Measurements from ENCODE around the gene WWP2.
A peak's percentile ranks its signal among the peaks of the same experiment; 100 is the strongest.
"Not testable (repeated sequence)": the region's sequence is repeated elsewhere in the genome, so short reads cannot be mapped to it uniquely, and the experiment has no call there.

WWP2 gene

DNA sequence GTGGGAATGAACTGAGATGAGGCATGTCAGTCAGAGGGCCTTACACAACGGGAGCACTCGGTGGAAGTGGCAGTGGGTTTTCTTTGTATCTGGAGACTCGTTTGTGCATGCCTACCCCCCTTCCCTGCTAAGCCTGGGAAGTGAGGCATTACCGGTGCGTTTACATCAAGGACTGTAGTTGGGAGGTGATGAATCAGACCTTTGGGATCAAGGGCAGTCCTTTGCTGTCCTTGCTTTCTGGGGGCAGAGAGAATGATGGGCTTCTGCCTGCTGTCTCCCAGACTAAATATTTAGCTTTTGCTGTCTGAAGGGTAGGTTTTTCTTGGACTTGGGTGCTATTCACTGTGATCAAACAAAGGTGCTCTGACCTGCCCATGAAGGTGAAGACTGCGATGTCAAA is 83.0 kb downstream of the WWP2 start:
- no peak overlapping the region for H3K27ac ChIP-seq (ENCODE audit: low read depth, low read length)
- H2AFZ ChIP-seq (ENCODE audit: low read length, unreplicated experiment), result no peak overlapping the region
- H3K4me3 ChIP-seq (ENCODE audit: low read depth, low read length), result no peak overlapping the region
- H3K27me3 ChIP-seq (ENCODE audit: insufficient read depth, low read length), result no peaks in the 10 kb centered on the region
- H3K79me2 ChIP-seq (ENCODE audit: control insufficient read depth, insufficient read depth, low read length, unreplicated experiment), result no peaks in the 10 kb centered on the region
- no peaks in the 10 kb centered on the region for H3K36me3 ChIP-seq (ENCODE audit: insufficient read depth, low read length)
- peaks cover 10% of the 10 kb centered on the region for H3K4me1 ChIP-seq (ENCODE audit: control insufficient read depth, insufficient read depth, low read length, unreplicated experiment)

DNA sequence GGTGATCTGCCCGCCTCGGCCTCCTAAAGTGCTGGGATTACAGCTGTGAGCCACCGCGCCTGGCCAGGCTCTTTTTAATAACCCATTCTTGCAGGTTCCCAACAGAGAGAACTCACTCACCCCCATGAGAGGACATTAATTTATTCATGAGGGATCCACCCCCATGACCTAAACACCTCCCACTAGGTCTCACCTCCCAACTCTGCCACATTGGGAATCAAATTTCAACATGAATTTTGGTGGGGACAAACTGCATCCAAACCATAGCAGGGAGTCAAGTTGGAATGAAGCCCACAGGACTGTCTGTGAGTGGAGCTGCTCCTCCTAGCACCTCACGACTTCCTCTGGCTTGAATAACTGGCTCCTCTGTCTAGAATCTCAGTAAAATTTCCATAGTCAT is 85.5 kb downstream of the WWP2 start:
- no peaks in the 10 kb centered on the region for H3K79me2 ChIP-seq (ENCODE audit: control insufficient read depth, insufficient read depth, low read length, unreplicated experiment)
- peaks cover 10% of the 10 kb centered on the region for H3K4me1 ChIP-seq (ENCODE audit: control insufficient read depth, insufficient read depth, low read length, unreplicated experiment)
- no peak overlapping the region for H2AFZ ChIP-seq (ENCODE audit: low read length, unreplicated experiment)
- H3K4me3 ChIP-seq (ENCODE audit: low read depth, low read length), result no peak overlapping the region
- H3K27me3 ChIP-seq (ENCODE audit: insufficient read depth, low read length), result no peaks in the 10 kb centered on the region
- no peak overlapping the region for H3K27ac ChIP-seq (ENCODE audit: low read depth, low read length)
- no peaks in the 10 kb centered on the region for H3K36me3 ChIP-seq (ENCODE audit: insufficient read depth, low read length)

DNA sequence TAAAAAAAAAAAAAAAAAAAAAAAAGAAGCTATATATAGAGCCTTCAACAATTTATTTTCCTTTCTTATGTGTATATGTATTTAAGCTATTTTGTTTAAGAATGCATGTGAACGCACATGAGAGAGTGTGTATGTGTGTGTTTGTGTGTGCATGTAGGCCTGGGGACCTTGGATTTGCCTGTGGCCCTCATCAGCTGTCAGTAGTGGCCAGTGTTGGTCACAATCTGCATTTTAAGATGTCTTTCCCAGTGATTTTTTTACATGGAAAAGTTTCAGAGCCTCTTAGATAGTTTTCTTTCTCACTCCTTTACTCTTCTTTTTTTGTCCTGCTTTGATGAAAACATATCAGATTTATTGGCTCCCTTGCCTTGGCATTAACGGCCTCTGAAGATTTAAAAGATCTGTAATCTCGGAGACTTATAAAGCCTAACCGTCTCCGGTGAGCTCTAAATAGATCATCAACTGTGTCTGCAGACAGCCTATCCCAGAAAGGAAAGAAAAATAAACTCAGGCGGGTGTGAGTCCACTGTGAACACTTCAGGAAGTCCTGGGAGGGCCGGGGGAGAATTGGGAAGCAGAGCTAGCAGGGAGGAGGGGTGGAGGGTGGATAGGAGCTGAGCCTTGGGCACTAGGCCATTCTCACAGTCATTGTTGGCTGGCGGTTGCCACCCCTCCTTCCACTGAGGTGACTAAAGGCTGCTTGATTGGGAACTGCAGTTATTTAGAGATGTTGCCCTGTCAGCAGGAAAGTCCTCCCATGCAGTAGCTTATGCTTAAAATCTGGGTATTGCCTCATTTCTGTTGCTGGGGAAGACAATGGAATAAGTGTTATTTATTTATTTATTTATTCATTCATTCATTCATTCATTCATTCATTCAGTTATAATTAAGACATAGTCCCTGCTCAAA is 86.8 kb downstream of the WWP2 start:
- peak overlapping the region; percentile 78 for H3K27ac ChIP-seq (ENCODE audit: low read depth, low read length)
- H3K36me3 ChIP-seq (ENCODE audit: insufficient read depth, low read length), result no peaks in the 10 kb centered on the region
- H3K27me3 ChIP-seq (ENCODE audit: insufficient read depth, low read length), result no peaks in the 10 kb centered on the region
- peak overlapping the region; percentile 24 for H2AFZ ChIP-seq (ENCODE audit: low read length, unreplicated experiment)
- H3K79me2 ChIP-seq (ENCODE audit: control insufficient read depth, insufficient read depth, low read length, unreplicated experiment), result no peaks in the 10 kb centered on the region
- peak overlapping the region; percentile 22; the same call in 1 of the 2 replicates for H3K4me3 ChIP-seq (ENCODE audit: low read depth, low read length)
- peaks cover 10% of the 10 kb centered on the region for H3K4me1 ChIP-seq (ENCODE audit: control insufficient read depth, insufficient read depth, low read length, unreplicated experiment)

DNA sequence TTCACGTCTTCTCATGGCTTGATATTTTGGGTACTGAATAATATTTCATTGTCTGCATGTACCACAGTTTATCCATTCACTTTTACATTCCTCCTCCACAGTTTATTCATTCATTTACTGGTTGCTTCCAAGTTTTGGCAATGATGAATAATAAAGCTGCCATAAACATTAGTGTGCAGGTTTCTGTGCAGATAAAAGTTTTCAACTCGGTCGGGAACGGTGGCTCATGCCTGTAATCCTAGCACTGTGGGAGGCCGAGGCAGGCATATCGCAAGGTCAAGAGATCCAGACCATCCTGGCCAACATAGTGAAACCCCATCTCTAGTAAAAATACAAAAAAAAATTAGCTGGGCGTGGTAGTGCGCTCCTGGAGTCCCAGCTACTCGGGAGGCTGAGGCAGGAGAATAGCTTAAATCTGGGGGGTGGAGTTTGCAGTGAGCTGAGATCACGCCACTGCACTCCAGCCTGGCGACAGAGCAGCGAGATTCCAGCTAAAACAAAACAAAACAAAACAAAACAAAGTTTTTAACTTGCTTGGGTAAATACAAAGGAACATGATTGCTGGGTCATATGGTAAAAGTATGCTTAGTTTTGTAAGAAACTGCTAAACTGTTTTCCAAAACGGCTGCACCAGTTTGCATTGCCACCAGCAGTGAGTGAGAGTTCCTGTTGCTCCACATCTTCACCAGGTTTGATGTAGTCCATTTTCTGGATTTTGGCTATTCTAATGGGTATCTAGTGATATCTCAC is 89.5 kb downstream of the WWP2 start:
- Histone ChIP-seq H3K27me3 (ENCODE audit: insufficient read depth, low read length) (no peaks in the 10 kb centered on the region), H3K79me2 (ENCODE audit: control insufficient read depth, insufficient read depth, low read length, unreplicated experiment) (no peaks in the 10 kb centered on the region), H2AFZ (ENCODE audit: low read length, unreplicated experiment) (no peak overlapping the region), H3K36me3 (ENCODE audit: insufficient read depth, low read length) (no peaks in the 10 kb centered on the region), H3K4me3 (ENCODE audit: low read depth, low read length) (no peak overlapping the region), H3K27ac (ENCODE audit: low read depth, low read length) (no peak overlapping the region), H3K4me1 (ENCODE audit: control insufficient read depth, insufficient read depth, low read length, unreplicated experiment) (peaks cover 18% of the 10 kb centered on the region)

GRCh38 chr16:69852815-69853214 is 90.7 kb downstream of the WWP2 start:
- Histone ChIP-seq H3K36me3 (ENCODE audit: insufficient read depth, low read length) (no peaks in the 10 kb centered on the region), H3K4me1 (ENCODE audit: control insufficient read depth, insufficient read depth, low read length, unreplicated experiment) (peaks cover 18% of the 10 kb centered on the region), H3K27me3 (ENCODE audit: insufficient read depth, low read length) (no peaks in the 10 kb centered on the region), H3K79me2 (ENCODE audit: control insufficient read depth, insufficient read depth, low read length, unreplicated experiment) (no peaks in the 10 kb centered on the region), H3K27ac (ENCODE audit: low read depth, low read length) (no peak overlapping the region), H3K4me3 (ENCODE audit: low read depth, low read length) (no peak overlapping the region), H2AFZ (ENCODE audit: low read length, unreplicated experiment) (no peak overlapping the region)

DNA sequence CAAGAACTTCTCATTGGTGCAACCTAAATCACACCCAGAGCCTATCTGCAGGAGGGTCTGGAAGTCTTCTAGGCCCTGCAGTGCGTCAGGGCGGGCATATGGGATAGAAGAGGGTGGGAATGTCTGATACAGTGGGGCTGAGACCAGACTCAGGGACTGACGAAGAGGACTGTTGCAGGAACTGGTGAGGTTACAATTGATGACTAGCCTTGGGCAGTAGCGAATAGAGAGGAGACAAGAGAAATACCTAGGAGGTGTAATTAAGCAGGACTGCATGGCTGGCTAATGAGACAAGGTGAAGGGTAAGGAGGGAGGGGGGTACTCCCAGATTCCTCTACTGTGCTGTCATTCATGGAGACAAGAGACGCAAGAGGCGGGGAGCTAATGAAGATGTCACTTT is 91.3 kb downstream of the WWP2 start:
- H2AFZ ChIP-seq (ENCODE audit: low read length, unreplicated experiment), result no peak overlapping the region
- no peaks in the 10 kb centered on the region for H3K79me2 ChIP-seq (ENCODE audit: control insufficient read depth, insufficient read depth, low read length, unreplicated experiment)
- peaks cover 15% of the 10 kb centered on the region for H3K4me1 ChIP-seq (ENCODE audit: control insufficient read depth, insufficient read depth, low read length, unreplicated experiment)
- no peaks in the 10 kb centered on the region for H3K36me3 ChIP-seq (ENCODE audit: insufficient read depth, low read length)
- H3K27ac ChIP-seq (ENCODE audit: low read depth, low read length), result no peak overlapping the region
- H3K4me3 ChIP-seq (ENCODE audit: low read depth, low read length), result no peak overlapping the region
- no peaks in the 10 kb centered on the region for H3K27me3 ChIP-seq (ENCODE audit: insufficient read depth, low read length)

- H3K36me3 ChIP-seq (ENCODE audit: insufficient read depth, low read length); H3K27ac ChIP-seq (ENCODE audit: low read depth, low read length); H3K79me2 ChIP-seq (ENCODE audit: control insufficient read depth, insufficient read depth, low read length, unreplicated experiment); H3K4me3 ChIP-seq (ENCODE audit: low read depth, low read length); H3K4me1 ChIP-seq (ENCODE audit: control insufficient read depth, insufficient read depth, low read length, unreplicated experiment); H3K27me3 ChIP-seq (ENCODE audit: insufficient read depth, low read length); H2AFZ ChIP-seq (ENCODE audit: low read length, unreplicated experiment): not testable (repeated sequence)
Measured at GRCh38 chr16:69854776-69855175, 92.6 kb downstream of the WWP2 start.

DNA sequence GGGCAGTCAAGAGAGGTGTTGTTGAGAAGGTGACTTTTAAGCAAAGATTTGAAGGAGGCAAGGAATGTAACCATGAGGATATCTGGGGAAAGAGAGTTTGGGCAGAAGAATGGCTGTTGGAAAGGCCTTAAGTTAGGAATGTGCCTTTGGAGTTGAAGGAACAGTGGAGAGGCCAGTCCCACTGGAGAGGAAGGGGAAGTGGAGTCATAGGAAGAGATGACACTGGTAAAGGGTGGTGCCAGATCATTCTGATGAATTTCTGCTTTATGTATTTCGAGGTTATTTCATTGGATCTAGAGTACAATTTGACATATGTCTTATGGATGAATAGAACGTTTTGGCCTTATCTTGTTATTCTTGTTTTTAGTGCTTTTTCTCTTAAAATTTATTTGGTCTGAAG is 93.5 kb downstream of the WWP2 start:
- H3K27ac ChIP-seq (ENCODE audit: low read depth, low read length), result no peak overlapping the region
- no peaks in the 10 kb centered on the region for H3K36me3 ChIP-seq (ENCODE audit: insufficient read depth, low read length)
- peaks cover 8% of the 10 kb centered on the region for H3K4me1 ChIP-seq (ENCODE audit: control insufficient read depth, insufficient read depth, low read length, unreplicated experiment)
- no peaks in the 10 kb centered on the region for H3K27me3 ChIP-seq (ENCODE audit: insufficient read depth, low read length)
- no peak overlapping the region for H2AFZ ChIP-seq (ENCODE audit: low read length, unreplicated experiment)
- no peak overlapping the region for H3K4me3 ChIP-seq (ENCODE audit: low read depth, low read length)
- H3K79me2 ChIP-seq (ENCODE audit: control insufficient read depth, insufficient read depth, low read length, unreplicated experiment), result no peaks in the 10 kb centered on the region

DNA sequence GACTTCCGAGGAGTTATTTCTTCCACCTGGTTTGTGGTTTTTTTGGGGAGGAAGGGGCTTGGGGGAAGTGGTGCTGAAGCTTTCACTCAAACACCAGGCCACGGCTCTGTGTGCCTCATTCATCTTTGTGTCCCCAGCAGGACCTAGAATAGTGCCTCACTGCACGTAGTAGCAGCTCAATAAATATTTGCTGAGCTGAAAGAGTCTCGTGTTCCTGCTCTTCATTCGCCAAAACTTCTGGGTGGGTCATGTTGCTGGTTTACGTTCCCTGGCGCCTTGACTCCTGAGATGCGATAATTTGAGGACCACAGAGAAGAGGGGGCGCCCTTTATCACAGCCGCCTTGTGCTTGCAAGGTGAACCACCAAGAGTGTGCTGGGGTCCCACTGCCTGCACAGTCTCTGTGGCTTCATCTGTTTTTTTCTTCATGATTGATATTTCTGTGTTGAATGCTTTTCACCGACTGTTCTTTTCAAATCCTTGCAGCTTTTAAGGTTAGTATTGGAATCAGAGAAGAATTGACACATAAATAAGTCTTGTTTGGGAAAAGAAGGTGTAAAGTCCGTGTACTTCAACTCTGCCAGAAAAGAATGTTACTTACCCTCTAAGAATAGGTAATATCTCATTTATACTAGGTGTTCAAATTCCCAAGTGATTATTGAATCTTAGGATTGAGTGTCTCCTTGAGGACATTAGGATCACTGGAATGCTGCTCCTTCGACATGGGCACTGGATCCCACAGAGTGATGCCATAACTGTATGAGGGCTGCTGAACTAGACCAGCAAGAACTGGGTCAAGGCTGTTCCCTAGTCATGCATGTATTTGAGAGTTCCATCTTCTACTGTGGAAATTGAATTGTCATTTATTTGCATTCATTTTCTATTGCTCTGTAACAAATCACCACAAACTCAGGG is 96.3 kb downstream of the WWP2 start:
- no peaks in the 10 kb centered on the region for H3K27me3 ChIP-seq (ENCODE audit: insufficient read depth, low read length)
- peaks cover 8% of the 10 kb centered on the region for H3K4me1 ChIP-seq (ENCODE audit: control insufficient read depth, insufficient read depth, low read length, unreplicated experiment)
- no peaks in the 10 kb centered on the region for H3K79me2 ChIP-seq (ENCODE audit: control insufficient read depth, insufficient read depth, low read length, unreplicated experiment)
- H3K4me3 ChIP-seq (ENCODE audit: low read depth, low read length), result no peak overlapping the region
- H3K27ac ChIP-seq (ENCODE audit: low read depth, low read length), result no peak overlapping the region
- no peaks in the 10 kb centered on the region for H3K36me3 ChIP-seq (ENCODE audit: insufficient read depth, low read length)
- H2AFZ ChIP-seq (ENCODE audit: low read length, unreplicated experiment), result no peak overlapping the region
